Measurements from ENCODE around the gene DCBLD1. TPM values are rescaled to one million over a fixed set of nuclear protein-coding genes. Genes with fewer than 3 reads are reported as not detected.

Gene DCBLD1
- total and polyA plus RNA-seq, 2 of the 4 experiments (the other 2 are of a cell fraction) = 21.1 to 27.8 TPM

DNA sequence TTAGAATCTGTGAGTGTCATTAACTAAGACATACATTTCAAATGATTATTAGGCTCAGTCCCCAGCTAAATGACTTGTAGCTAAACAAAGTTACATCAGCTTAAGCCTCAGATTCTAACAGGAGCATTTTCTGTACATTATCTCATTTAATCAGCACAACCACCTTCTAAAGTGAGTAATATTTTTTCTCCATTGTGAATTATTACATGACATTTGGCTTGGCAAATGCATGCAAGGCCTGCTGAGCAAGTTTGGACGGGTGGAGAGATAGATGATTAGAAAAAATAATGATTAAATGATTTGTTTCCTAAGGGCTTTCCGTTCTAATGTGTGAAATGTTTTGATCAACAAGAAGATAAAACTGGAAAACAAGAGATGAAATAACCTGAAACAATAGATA, 20.7 kb downstream of the DCBLD1 start:
- H3K36me3 ChIP-seq (ENCODE audit: control insufficient read depth, insufficient read depth, low read length) = peaks cover 4% of the 10 kb centered on the region; the same call in 1 of the 2 replicates
- H3K4ac ChIP-seq (ENCODE audit: low read depth, low read length) = peak overlapping the region; percentile 45
- no TSS peak for BruUV-seq (replicated peaks)

More for the DNA sequence above, 20.7 kb downstream of the DCBLD1 start:
- H2AFZ ChIP-seq (replicated peaks; ENCODE audit: low read length, poor library complexity) = no peak overlapping the region
- H3K9me1 ChIP-seq (ENCODE audit: insufficient read depth, low read length) = peaks cover 8% of the 10 kb centered on the region
- no peak overlapping the region for H3K4me3 ChIP-seq (ENCODE audit: insufficient read depth, low read depth, low read length)
- H3K14ac ChIP-seq (replicated peaks; ENCODE audit: low read depth, low read length) = no peak overlapping the region
- intact Hi-C loops (cut with micrococcal nuclease) (no loop called here), in situ Hi-C loops (cut with MboI; ENCODE audit: low sequenced_read_pairs) (no loop called here), dilution Hi-C loops (cut with HindIII; ENCODE audit: low sequenced_read_pairs, unreplicated experiment) (no loop called here)
- peak overlapping the region; percentile 23; the same call in 1 of the 2 replicates for H3K23ac ChIP-seq (ENCODE audit: low read depth, low read length)
- H2AK9ac ChIP-seq (replicated peaks; ENCODE audit: low read depth, low read length, poor library complexity) = no peak overlapping the region
- H4K5ac ChIP-seq (ENCODE audit: low read depth, low read length) = no peak overlapping the region
- no peak overlapping the region for H2BK5ac ChIP-seq (ENCODE audit: low read depth, low read length, poor library complexity, severe bottlenecking)
- DNase-seq (no peak), ATAC-seq (ENCODE audit: low read depth) (no peak)
- no peak overlapping the region for H2BK15ac ChIP-seq (ENCODE audit: low read depth, low read length)
- H2BK120ac ChIP-seq (ENCODE audit: low read depth, low read length) = 0 out of 2 replicates have a peak overlapping the region, but pooled peaks have one; percentile 5
- peaks cover 3% of the 10 kb centered on the region; the same call in 1 of the 2 replicates for H4K20me1 ChIP-seq (ENCODE audit: insufficient read depth, low read length)
- no peak overlapping the region; a peak in 1 of 4 replicates for H4K8ac ChIP-seq (ENCODE audit: low read depth in 2 of 2, low read length in 2 of 2)
- H3K9me3 ChIP-seq (ENCODE audit: control insufficient read depth, insufficient read depth, low read length) = no peaks in the 10 kb centered on the region
- no peak overlapping the region; the same call in 1 of the 2 replicates for H3K18ac ChIP-seq (ENCODE audit: low read depth, low read length)
- H3K4me2 ChIP-seq (ENCODE audit: low read depth, low read length) = no peak overlapping the region
- no peak overlapping the region for H2BK20ac ChIP-seq (ENCODE audit: low read depth, low read length)
- H3K9ac ChIP-seq (ENCODE audit: low read depth, low read length) = no peak overlapping the region
- peaks cover 17 to 53% of the 10 kb centered on the region in 2 experiments for H3K79me1 ChIP-seq (ENCODE audit: low read depth in 1 of 2, low read length in 2 of 2)
- H3K27ac ChIP-seq (ENCODE audit: insufficient read depth, low read length) = no peak overlapping the region
- no peak overlapping the region for H3K56ac ChIP-seq (ENCODE audit: extremely low read depth, insufficient read depth, low read length)
- H3K4me1 ChIP-seq (ENCODE audit: control insufficient read depth, insufficient read depth, low read length) = peaks cover 18% of the 10 kb centered on the region
- H2AK5ac ChIP-seq (ENCODE audit: low read depth, low read length) = no peak overlapping the region
- WGBS, 2 experiments (ENCODE audit: extremely low coverage in 2 of 2, insufficient read length in 1 of 2) = no CpG with 5 or more reads among the region's 2 CpGs
- H3K27me3 ChIP-seq (ENCODE audit: control insufficient read depth, insufficient read depth, low read length) = no peaks in the 10 kb centered on the region
- H4K91ac ChIP-seq (ENCODE audit: insufficient read depth, low read depth, low read length) = no peak overlapping the region
- TF ChIP-seq MAFK (IDR thresholded peaks at IDR 0.05; ENCODE audit: low read depth, low read length) (no peak), MXI1 (IDR thresholded peaks at IDR 0.05; ENCODE audit: borderline replicate concordance, low read depth, low read length) (no peak), SMC3 (IDR thresholded peaks at IDR 0.05; ENCODE audit: low read depth, low read length) (no peak), CEBPB (IDR thresholded peaks at IDR 0.05; ENCODE audit: low read depth, low read length) (no peak), CHD1 (IDR thresholded peaks at IDR 0.05; ENCODE audit: low read depth, low read length) (no peak), MAZ (IDR thresholded peaks at IDR 0.05; ENCODE audit: borderline replicate concordance, low read depth, low read length) (no peak), RCOR1 (IDR thresholded peaks at IDR 0.05; ENCODE audit: insufficient replicate concordance, low read length) (no peak), NFE2L2 (IDR thresholded peaks at IDR 0.05; ENCODE audit: low read depth, low read length) (no peak), ELK1 (IDR thresholded peaks at IDR 0.05; ENCODE audit: borderline replicate concordance, low read depth, low read length) (no peak), POLR2A (IDR thresholded peaks at IDR 0.05; ENCODE audit: low read depth, low read length) (no peak), RFX5 (IDR thresholded peaks at IDR 0.05; ENCODE audit: low read depth, low read length) (no peak), FOS (IDR thresholded peaks at IDR 0.05; ENCODE audit: low read depth, low read length) (no peak), RAD21 (IDR thresholded peaks at IDR 0.05; ENCODE audit: low read length) (no peak), BHLHE40 (IDR thresholded peaks at IDR 0.05; ENCODE audit: low read depth, low read length) (no peak)
- TF ChIP-seq, protein P1, sequence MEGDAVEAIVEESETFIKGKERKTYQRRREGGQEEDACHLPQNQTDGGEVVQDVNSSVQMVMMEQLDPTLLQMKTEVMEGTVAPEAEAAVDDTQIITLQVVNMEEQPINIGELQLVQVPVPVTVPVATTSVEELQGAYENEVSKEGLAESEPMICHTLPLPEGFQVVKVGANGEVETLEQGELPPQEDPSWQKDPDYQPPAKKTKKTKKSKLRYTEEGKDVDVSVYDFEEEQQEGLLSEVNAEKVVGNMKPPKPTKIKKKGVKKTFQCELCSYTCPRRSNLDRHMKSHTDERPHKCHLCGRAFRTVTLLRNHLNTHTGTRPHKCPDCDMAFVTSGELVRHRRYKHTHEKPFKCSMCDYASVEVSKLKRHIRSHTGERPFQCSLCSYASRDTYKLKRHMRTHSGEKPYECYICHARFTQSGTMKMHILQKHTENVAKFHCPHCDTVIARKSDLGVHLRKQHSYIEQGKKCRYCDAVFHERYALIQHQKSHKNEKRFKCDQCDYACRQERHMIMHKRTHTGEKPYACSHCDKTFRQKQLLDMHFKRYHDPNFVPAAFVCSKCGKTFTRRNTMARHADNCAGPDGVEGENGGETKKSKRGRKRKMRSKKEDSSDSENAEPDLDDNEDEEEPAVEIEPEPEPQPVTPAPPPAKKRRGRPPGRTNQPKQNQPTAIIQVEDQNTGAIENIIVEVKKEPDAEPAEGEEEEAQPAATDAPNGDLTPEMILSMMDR (conservative IDR thresholded peaks at IDR 0.05; ENCODE audit: low read depth, low read length) = no peak
- TF ChIP-seq, protein P2, sequence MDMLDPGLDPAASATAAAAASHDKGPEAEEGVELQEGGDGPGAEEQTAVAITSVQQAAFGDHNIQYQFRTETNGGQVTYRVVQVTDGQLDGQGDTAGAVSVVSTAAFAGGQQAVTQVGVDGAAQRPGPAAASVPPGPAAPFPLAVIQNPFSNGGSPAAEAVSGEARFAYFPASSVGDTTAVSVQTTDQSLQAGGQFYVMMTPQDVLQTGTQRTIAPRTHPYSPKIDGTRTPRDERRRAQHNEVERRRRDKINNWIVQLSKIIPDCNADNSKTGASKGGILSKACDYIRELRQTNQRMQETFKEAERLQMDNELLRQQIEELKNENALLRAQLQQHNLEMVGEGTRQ (IDR thresholded peaks at IDR 0.05; ENCODE audit: low read depth, low read length) = no peak
- POLR2A ChIA-PET (ENCODE audit: unreplicated experiment) = no interaction called here
- CTCF ChIA-PET = no interaction called here
